GM12878 (cell line): ENCODE data around the gene IER2. TPM values are rescaled to one million over a fixed set of nuclear protein-coding genes. Genes with fewer than 3 reads are reported as not detected.

Experiments
- ATAC-seq: fragments of 200-7000 bp; cut with Tn5 transposase; 3 replicates; pipeline ENCODE4 v1.9.1; 2020; ENCODE audit warnings: mild to moderate bottlenecking, moderate library complexity
- BruUV-seq: library from RNA; stranded (reverse); fragments of 400-500 nt; replicated peaks from 2 replicates; lab custom pipeline; 2021; lab: Mats Ljungman, UMichigan
- CTCF ChIA-PET: fragments of 300-600 bp; sonication (Branson Sonifier 250); formaldehyde crosslinking; extraction: SDS; loops from one replicate; lab custom pipeline; 2021; ENCODE audit warnings: inconsistent platforms; lab: Yijun Ruan, JAX
- POLR2A ChIA-PET: fragments of 350-600 bp; formaldehyde crosslinking; extraction: SDS; loops from one replicate; lab custom pipeline; 2021; ENCODE audit warnings: inconsistent platforms; lab: Charles Lee
- RAD21 ChIA-PET: fragments of 300-600 bp; sonication (Branson Sonifier 250); formaldehyde crosslinking; loops from one replicate; lab custom pipeline; 2023; ENCODE audit warnings: antibody characterized with exemption; ENCODE audit not compliant: unreplicated experiment; lab: Charles Lee
- SMC1A ChIA-PET: fragments of 300-600 bp; sonication (Branson Sonifier 250); formaldehyde crosslinking; loops from one replicate; lab custom pipeline; 2023; ENCODE audit not compliant: unreplicated experiment, uncharacterized antibody; lab: Charles Lee
- DNase-seq: peaks from one replicate; pipeline ENCODE4 v3.0.0-alpha.2; 2011; ENCODE audit warnings: low read depth, low spot score
- FAIRE-seq: peaks from 3 replicates; lab custom pipeline; 2011; peaks lifted over from hg19 to GRCh38; lab: Jason Lieb, UNC
- H2AFZ ChIP-seq: 2 replicates; pipeline ENCODE4 v1.6.0; 2011; ENCODE audit warnings: low read depth, low read length, control low read depth; ENCODE audit not compliant: control insufficient read depth
- H3K27ac ChIP-seq: 2 replicates; pipeline ENCODE4 v1.5.1; 2011; ENCODE audit warnings: control low read depth; ENCODE audit not compliant: control insufficient read depth, insufficient read depth
- H3K27me3 ChIP-seq, 2 experiments: replicated peaks in 1 of 2; 2 replicates each; pipeline versions ENCODE4 v1.6.0 to v1.6.1; 2011; ENCODE audit warnings: low read length in 1 of 2; ENCODE audit not compliant: control insufficient read depth in 2 of 2, insufficient read depth in 2 of 2
- H3K36me3 ChIP-seq, 2 experiments: 2 replicates each; pipeline ENCODE4 v1.5.1; 2011; ENCODE audit warnings: low read length in 1 of 2; ENCODE audit not compliant: control insufficient read depth in 2 of 2, insufficient read depth in 2 of 2
- H3K4me1 ChIP-seq: 2 replicates; pipeline ENCODE4 v1.6.1; 2011; ENCODE audit warnings: mild to moderate bottlenecking, low read length, moderate library complexity, mixed read lengths; ENCODE audit not compliant: control insufficient read depth, insufficient read depth
- H3K4me2 ChIP-seq: 2 replicates; pipeline ENCODE4 v1.6.0; 2011; ENCODE audit warnings: control low read depth; ENCODE audit not compliant: control insufficient read depth, insufficient read depth
- H3K4me3 ChIP-seq: fragments of 200-600 bp; sonication (generic); 2 replicates; pipeline ENCODE4 v1.5.1; 2016
- H3K79me2 ChIP-seq: 2 replicates; pipeline ENCODE4 v1.6.0; 2011; ENCODE audit warnings: low read length; ENCODE audit not compliant: control insufficient read depth, insufficient read depth
- H3K9ac ChIP-seq: 2 replicates; pipeline ENCODE4 v1.8.0; 2011; ENCODE audit warnings: low read length, control low read depth, mixed read lengths; ENCODE audit not compliant: control insufficient read depth, insufficient read depth
- H3K9me3 ChIP-seq: replicated peaks from 3 replicates; pipeline ENCODE4 v1.5.1; 2011; ENCODE audit warnings: mild to moderate bottlenecking, low read length; ENCODE audit not compliant: control insufficient read depth, insufficient read depth
- H4K20me1 ChIP-seq: 2 replicates; pipeline ENCODE4 v1.6.0; 2011; ENCODE audit not compliant: control insufficient read depth, insufficient read depth
- CEBPB ChIP-seq, 2 experiments: fragments of 150-350 bp in 1 of 2; IDR thresholded peaks; 2 replicates each; pipeline ENCODE4 v1.6.1; 2012 to 2014; ENCODE audit warnings: low read depth in 2 of 2, low read length in 2 of 2, borderline replicate concordance in 1 of 2, inconsistent platforms in 1 of 2
- CREM ChIP-seq: IDR thresholded peaks from 2 replicates; pipeline ENCODE4 v1.6.1; 2014; ENCODE audit warnings: antibody characterized with exemption, low read depth
- MTA2 ChIP-seq: fragments of 450-650 bp; IDR thresholded peaks from 2 replicates; pipeline ENCODE4 v1.6.1; 2016; ENCODE audit warnings: low read depth, mild to moderate bottlenecking, moderate library complexity
- NBN ChIP-seq: fragments of 450-650 bp; IDR thresholded peaks from 2 replicates; pipeline ENCODE4 v1.6.1; 2016
- NFYB ChIP-seq: IDR thresholded peaks from 2 replicates; pipeline ENCODE4 v1.6.1; 2011; ENCODE audit warnings: low read depth, mild to moderate bottlenecking, low read length, improper control_type of control experiment, moderate library complexity; ENCODE audit not compliant: insufficient read depth
- PBX3 ChIP-seq: IDR thresholded peaks from 2 replicates; pipeline ENCODE4 v1.6.1; 2011; ENCODE audit warnings: mild to moderate bottlenecking, low read depth, low read length, moderate library complexity; ENCODE audit not compliant: insufficient replicate concordance
- RAD21 ChIP-seq: IDR thresholded peaks from 2 replicates; pipeline ENCODE4 v1.6.1; 2011; ENCODE audit warnings: mild to moderate bottlenecking, low read depth, low read length, moderate library complexity; ENCODE audit not compliant: insufficient read depth
- SMARCA5 ChIP-seq: fragments of 450-650 bp; IDR thresholded peaks from 2 replicates; pipeline ENCODE4 v1.6.1; 2017; ENCODE audit warnings: mild to moderate bottlenecking
- ZBTB11 ChIP-seq: fragments of 450-650 bp; formaldehyde crosslinking; IDR thresholded peaks from 2 replicates; pipeline ENCODE4 v1.5.0; 2022; ENCODE audit warnings: mild to moderate bottlenecking, missing genetic modification characterization
- ZNF592 ChIP-seq: fragments of 450-650 bp; IDR thresholded peaks from 2 replicates; pipeline ENCODE4 v1.6.1; 2017; ENCODE audit warnings: mild to moderate bottlenecking, moderate library complexity
- WGBS: methylation state at CpG from one replicate; pipeline ENCODE4 v1.1.6; 2016; ENCODE audit warnings: low lambda C conversion rate; ENCODE audit not compliant: insufficient replicate concordance, insufficient coverage; ENCODE audit errors: missing lambda C conversion rate; 5-methylcytosine and 5-hydroxymethylcytosine counted together
- in situ Hi-C: fragments of 300-500 bp; cut with MboI; formaldehyde crosslinking; loops from 9 replicates; pipeline ENCODE4 v1.14.3; 2018; ENCODE audit warnings: mixed read lengths
- intact Hi-C: fragments of 100-400 bp; cut with micrococcal nuclease; formaldehyde crosslinking; loops from one replicate; pipeline ENCODE4 v1.14.2; 2022; ENCODE audit not compliant: unreplicated experiment
- polyA plus RNA-seq, 11 experiments: library from polyadenylated mRNA; depleted of rRNA in 4 of 11; unstranded in 6 of 11; stranded (reverse) in 5 of 11; fragments of >200 nt; fragmentation: Nextera tagmentation in 4 of 11; fragmentation: Illumina TruSeq in 1 of 11; extraction: Ambion mirVana in 4 of 11; extraction: Trizol in 1 of 11; gene quantifications; 1 replicate in 1 of 11; 2 replicates in 10 of 11; pipeline versions ENCODE4 v1.2.1 to v1.2.3, GENCODE V29; 2011 to 2016; ENCODE audit warnings: inconsistent platforms in 2 of 11, missing spikeins in 2 of 11, low read depth in 1 of 11
- total RNA-seq, 4 experiments: library from RNA; depleted of rRNA in 3 of 4; stranded (reverse); fragments of >200 nt in 3 of 4; fragmentation: Illumina TruSeq in 1 of 4; extraction: Trizol in 1 of 4; gene quantifications; 2 replicates each; pipeline versions ENCODE4 v1.2.1 to v1.2.3, GENCODE V29; 2013 to 2021

IER2 gene
- total and polyA plus RNA-seq, 10 of the 15 experiments (the other 5 are each of a cell fraction or from before 2014, with no cell fraction given), result 2.8 to 94.5 (median 24.9) TPM

- WGBS, result 89% methylated on average over 8 of the region's 9 CpGs
- CTCF ChIA-PET, result no interaction called here
- SMC1A ChIA-PET, result interaction anchor here (0.7 kb wide), 1 partner anchor 136 kb away, joined by 3 read pairs; no protein-coding TSS in a partner anchor
- TF ChIP-seq SMARCA5 (no peak), NBN (no peak), MTA2 (no peak), RAD21 (no peak), PBX3 (no peak), CEBPB (IDR thresholded peaks at IDR 0.05; ENCODE audit: borderline replicate concordance in 1 of 2, low read depth in 2 of 2, low read length in 2 of 2) (no peak), ZBTB11 (no peak), ZNF592 (no peak), CREM (no peak), NFYB (no peak)
- no peak overlapping the region for H3K27ac ChIP-seq
- no peak overlapping the region for H3K4me2 ChIP-seq
- no peaks in the 10 kb centered on the region; the same call in 1 of the 2 replicates for H3K4me1 ChIP-seq
- DNase-seq (no peak), FAIRE-seq (no peak), ATAC-seq (no peak)
- no peaks in the 10 kb centered on the region for H3K9me3 ChIP-seq
- peaks cover 9% of the 10 kb centered on the region for H4K20me1 ChIP-seq
- no peaks in the 10 kb centered on the region for H3K27me3 ChIP-seq
- POLR2A ChIA-PET, result no interaction called here
- no peak overlapping the region for H3K9ac ChIP-seq
- in situ Hi-C loops (no loop called here), intact Hi-C loops (no loop called here)
- no TSS peak for BruUV-seq
- H3K36me3 ChIP-seq, result peaks cover 0 to 5% of the 10 kb centered on the region in 2 experiments
- peaks cover 31% of the 10 kb centered on the region for H3K79me2 ChIP-seq
- RAD21 ChIA-PET, result no interaction called here
- H2AFZ ChIP-seq, result no peak overlapping the region
- no peak overlapping the region for H3K4me3 ChIP-seq
Measured at GRCh38 chr19:13127051-13127450, 23.2 kb upstream of the IER2 start.
